ENCODE measurements around the gene VWC2. TPM values are rescaled to one million over a fixed set of nuclear protein-coding genes. Genes with fewer than 3 reads are reported as not detected.

The VWC2 gene
- total and polyA plus RNA-seq, 10 of the 15 experiments (the other 5 are each of a cell fraction or from before 2014, with no cell fraction given): 0.01 to 0.06 (median 0.03) TPM; not detected in 7

DNA sequence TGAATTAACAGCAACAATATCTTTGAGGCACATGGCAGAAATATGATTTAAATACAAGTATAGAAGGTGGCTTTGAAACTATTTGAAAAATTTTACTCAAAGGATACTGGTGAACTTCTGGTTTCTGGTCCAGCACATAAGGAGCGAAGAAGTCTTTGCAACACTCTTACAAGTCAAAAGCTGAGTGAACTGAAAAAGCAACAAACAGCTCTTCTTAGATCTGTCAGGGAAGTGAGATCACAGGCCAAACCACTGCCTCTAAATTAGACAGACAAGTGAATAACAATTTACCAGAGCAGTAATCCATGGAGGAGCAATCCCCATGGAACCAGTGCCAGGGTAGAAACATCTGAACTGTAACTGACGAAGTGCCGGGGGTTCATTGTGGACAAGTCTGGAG, 9.6 kb upstream of the VWC2 start:
- WGBS (ENCODE audit: insufficient coverage, insufficient replicate concordance, low lambda C conversion rate, missing lambda C conversion rate): 86% methylated on average over 3 of the region's 3 CpGs
- Histone ChIP-seq H3K79me2 (ENCODE audit: control insufficient read depth, insufficient read depth, low read length) (no peaks in the 10 kb centered on the region), H2AFZ (ENCODE audit: control insufficient read depth, low read depth, low read length) (no peak overlapping the region), H4K20me1 (ENCODE audit: control insufficient read depth, insufficient read depth) (no peaks in the 10 kb centered on the region), H3K27ac (ENCODE audit: control insufficient read depth, insufficient read depth) (no peak overlapping the region), H3K9me3 (replicated peaks; ENCODE audit: control insufficient read depth, insufficient read depth, low read length) (no peaks in the 10 kb centered on the region), H3K4me3 (no peak overlapping the region), H3K4me1 (ENCODE audit: control insufficient read depth, insufficient read depth, low read length) (peaks cover 29% of the 10 kb centered on the region), H3K4me2 (ENCODE audit: control insufficient read depth, insufficient read depth) (no peak overlapping the region), H3K36me3 (ENCODE audit: control insufficient read depth in 2 of 2, insufficient read depth in 2 of 2, low read length in 1 of 2) (no peaks in the 10 kb centered on the region), H3K9ac (ENCODE audit: control insufficient read depth, insufficient read depth, low read length) (no peak overlapping the region), H3K27me3 (replicated peaks in 1 of 2; ENCODE audit: control insufficient read depth in 2 of 2, insufficient read depth in 2 of 2, low read length in 1 of 2) (no peaks in the 10 kb centered on the region)
- no peak for DNase-seq (ENCODE audit: low read depth, low spot score)
- RAD21 ChIA-PET (ENCODE audit: unreplicated experiment): no interaction called here
- CTCF ChIA-PET: no interaction called here
- BruUV-seq (replicated peaks): no TSS peak
- FAIRE-seq: no peak
- SMC1A ChIA-PET (ENCODE audit: uncharacterized antibody, unreplicated experiment): no interaction called here
- POLR2A ChIA-PET: no interaction called here
- 0 out of 3 replicates have a peak, but pooled peaks have one; percentile 6 for ATAC-seq
- TF ChIP-seq SPI1 (IDR thresholded peaks at IDR 0.05; ENCODE audit: borderline replicate concordance, insufficient read depth, low read depth, low read length) (peak; percentile 29; the same call in 1 of the 2 replicates), EGR1 (IDR thresholded peaks at IDR 0.05; ENCODE audit: borderline replicate concordance in 1 of 2, low read depth in 2 of 2, low read length in 2 of 2) (no peak), IKZF1 (conservative IDR thresholded peaks at IDR 0.05) (peak; percentile 59), MTA2 (IDR thresholded peaks at IDR 0.05; ENCODE audit: low read depth) (0 out of 2 replicates have a peak, but pooled peaks have one; percentile 14), RAD21 (IDR thresholded peaks at IDR 0.05; ENCODE audit: insufficient read depth, low read depth, low read length) (no peak), RUNX3 (IDR thresholded peaks at IDR 0.05; ENCODE audit: low read length) (peak; percentile 18; the same call in 1 of the 2 replicates), ATF2 (IDR thresholded peaks at IDR 0.05; ENCODE audit: low read length) (peak; percentile 20; the same call in 1 of the 2 replicates), PKNOX1 (IDR thresholded peaks at IDR 0.05) (peak; percentile 38; the same call in 1 of the 2 replicates), STAT1 (conservative IDR thresholded peaks at IDR 0.05) (no peak), IKZF2 (IDR thresholded peaks at IDR 0.05) (peak; percentile 20 to 48; a peak in 2 of 4 replicates)
- intact Hi-C loops (cut with micrococcal nuclease; ENCODE audit: unreplicated experiment) (no loop called here), in situ Hi-C loops (cut with MboI) (loop anchor here (25.0 kb wide), 1 partner anchor 1826 kb away; the partner anchor contains the start of gene PKD1L1)
